ENCODE results near the gene SYT5.

- no peak for TF ChIP-seq CEBPB (IDR thresholded peaks at IDR 0.05; ENCODE audit: borderline replicate concordance in 1 of 2, low read depth in 2 of 2, low read length in 2 of 2)
- TF ChIP-seq, protein P1, sequence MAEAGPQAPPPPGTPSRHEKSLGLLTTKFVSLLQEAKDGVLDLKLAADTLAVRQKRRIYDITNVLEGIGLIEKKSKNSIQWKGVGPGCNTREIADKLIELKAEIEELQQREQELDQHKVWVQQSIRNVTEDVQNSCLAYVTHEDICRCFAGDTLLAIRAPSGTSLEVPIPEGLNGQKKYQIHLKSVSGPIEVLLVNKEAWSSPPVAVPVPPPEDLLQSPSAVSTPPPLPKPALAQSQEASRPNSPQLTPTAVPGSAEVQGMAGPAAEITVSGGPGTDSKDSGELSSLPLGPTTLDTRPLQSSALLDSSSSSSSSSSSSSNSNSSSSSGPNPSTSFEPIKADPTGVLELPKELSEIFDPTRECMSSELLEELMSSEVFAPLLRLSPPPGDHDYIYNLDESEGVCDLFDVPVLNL (IDR thresholded peaks at IDR 0.05; ENCODE audit: low read depth, low read length): no peak
- TF ChIP-seq SREBF2 (IDR thresholded peaks at IDR 0.05; ENCODE audit: low read length): no peak
- TF ChIP-seq HDAC6 (IDR thresholded peaks at IDR 0.05; ENCODE audit: unreplicated experiment): no peak
- no peak for TF ChIP-seq HDAC2 (IDR thresholded peaks at IDR 0.05)
Observed at GRCh38 chr19:55132453-55133129, 47.5 kb downstream of the SYT5 start.
